Endothelial cell of umbilical vein (primary cell): ENCODE data around the gene FAM53B. TPM values are rescaled to one million over a fixed set of nuclear protein-coding genes. Genes with fewer than 3 reads are reported as not detected.

Experiments used
- BruUV-seq: library from RNA; stranded (reverse); fragments of 400-500 nt; replicated peaks from 2 replicates; lab custom pipeline; 2021; lab: Mats Ljungman, UMichigan
- CTCF ChIA-PET: fragments of 300-600, 350-600 bp; sonication (Branson Sonifier 250); formaldehyde crosslinking; loops from one replicate; lab custom pipeline; 2021; ENCODE audit warnings: antibody characterized with exemption, inconsistent platforms; lab: Charles Lee
- POLR2A ChIA-PET: fragments of 300-600, 350-600 bp; sonication (Branson Sonifier 250); formaldehyde crosslinking; loops from one replicate; lab custom pipeline; 2021; ENCODE audit warnings: antibody characterized with exemption, inconsistent platforms; lab: Charles Lee
- DNase-seq: peaks from one replicate; pipeline ENCODE4 v3.0.0-alpha.2; 2011; ENCODE audit warnings: low read depth, low spot score
- FAIRE-seq: peaks from 2 replicates; lab custom pipeline; 2011; peaks lifted over from hg19 to GRCh38; lab: Jason Lieb, UNC
- H2AFZ ChIP-seq: 2 replicates; pipeline ENCODE4 v1.6.0; 2012; ENCODE audit warnings: low read depth, low read length, control low read depth, inconsistent platforms
- H3K27ac ChIP-seq: 2 replicates; pipeline ENCODE4 v1.5.1; 2011; ENCODE audit warnings: low read depth, mild to moderate bottlenecking, control low read depth, low read length, moderate library complexity; ENCODE audit not compliant: insufficient read depth
- H3K27me3 ChIP-seq, 2 experiments: 2 replicates each; pipeline versions ENCODE4 v1.6.0 to v1.6.1; 2011; ENCODE audit warnings: low read length in 2 of 2, mixed read lengths in 1 of 2; ENCODE audit not compliant: control insufficient read depth in 2 of 2, insufficient read depth in 2 of 2
- H3K36me3 ChIP-seq, 2 experiments: 2 replicates in 1 of 2; 3 replicates in 1 of 2; pipeline ENCODE4 v1.5.1; 2011; ENCODE audit warnings: low read length in 2 of 2, mild to moderate bottlenecking in 1 of 2, moderate library complexity in 1 of 2; ENCODE audit not compliant: control insufficient read depth in 2 of 2, insufficient read depth in 2 of 2; ENCODE audit errors: extremely low read depth in 1 of 2
- H3K4me1 ChIP-seq: 3 replicates; pipeline ENCODE4 v1.5.1; 2011; ENCODE audit warnings: mild to moderate bottlenecking, low read length; ENCODE audit not compliant: control insufficient read depth, insufficient read depth; ENCODE audit errors: extremely low read depth
- H3K4me2 ChIP-seq: 2 replicates; pipeline ENCODE4 v1.6.1; 2011; ENCODE audit warnings: low read length, control low read depth, mixed read lengths; ENCODE audit not compliant: insufficient read depth
- H3K4me3 ChIP-seq, 3 experiments: fragments of 200-600 bp in 1 of 3; sonication (generic), shearing (Covaris generic) in 1 of 3; replicated peaks in 1 of 3; 2 replicates each; pipeline ENCODE4 v1.5.1; 2011 to 2016; ENCODE audit warnings: control low read depth in 3 of 3, low read length in 3 of 3, mild to moderate bottlenecking in 2 of 3, inconsistent platforms in 1 of 3, low read depth in 1 of 3, moderate library complexity in 1 of 3; ENCODE audit not compliant: insufficient read depth in 1 of 3
- H3K79me2 ChIP-seq: 2 replicates; pipeline ENCODE4 v1.6.0; 2012; ENCODE audit warnings: low read length, inconsistent platforms; ENCODE audit not compliant: control insufficient read depth, insufficient read depth
- H3K9ac ChIP-seq: replicated peaks from 2 replicates; pipeline ENCODE3; 2011; ENCODE audit warnings: low read length, control low read depth; ENCODE audit not compliant: insufficient read depth; ENCODE audit errors: extremely low read depth
- H3K9me1 ChIP-seq: replicated peaks from 3 replicates; pipeline ENCODE4 v1.6.0; 2011; ENCODE audit warnings: mild to moderate bottlenecking, low read length; ENCODE audit not compliant: control insufficient read depth, insufficient read depth; ENCODE audit errors: extremely low read depth
- H3K9me3 ChIP-seq: replicated peaks from 2 replicates; pipeline ENCODE4 v1.5.1; 2012; ENCODE audit warnings: low read length, inconsistent platforms; ENCODE audit not compliant: control insufficient read depth, insufficient read depth
- H4K20me1 ChIP-seq: replicated peaks from 2 replicates; pipeline ENCODE3; 2011; ENCODE audit warnings: mild to moderate bottlenecking, low read length; ENCODE audit not compliant: control insufficient read depth, insufficient read depth; ENCODE audit errors: extremely low read depth
- CTCF ChIP-seq, 2 donors: IDR thresholded peaks; 1 replicate in 1 of 2; 2 replicates in 1 of 2; pipeline ENCODE4 v1.5.1; 2011; ENCODE audit warnings: low read length in 2 of 2, mild to moderate bottlenecking in 2 of 2, moderate library complexity in 2 of 2, control low read depth in 1 of 2, inconsistent platforms in 1 of 2, low read depth in 1 of 2; ENCODE audit not compliant: insufficient read depth in 1 of 2; ENCODE audit errors: extremely low read depth in 1 of 2
- EZH2 ChIP-seq: IDR thresholded peaks from 2 replicates; pipeline ENCODE4 v1.6.1; 2012; ENCODE audit warnings: borderline replicate concordance, low read depth, mild to moderate bottlenecking, moderate library complexity, low read length, inconsistent platforms; ENCODE audit not compliant: severe bottlenecking
- FOS ChIP-seq: IDR thresholded peaks from 2 replicates; pipeline ENCODE4 v1.6.1; 2011; ENCODE audit warnings: mild to moderate bottlenecking, low read length, moderate library complexity, borderline replicate concordance; ENCODE audit not compliant: insufficient read depth
- GATA2 ChIP-seq: IDR thresholded peaks from 2 replicates; pipeline ENCODE4 v1.7.0; 2011; ENCODE audit warnings: low read depth, mild to moderate bottlenecking, moderate library complexity, mixed read lengths, low read length; ENCODE audit not compliant: insufficient read length, insufficient read depth
- JUN ChIP-seq: IDR thresholded peaks from 2 replicates; pipeline ENCODE4 v1.6.1; 2011; ENCODE audit warnings: borderline replicate concordance, low read depth; ENCODE audit not compliant: insufficient read length, insufficient read depth
- MAX ChIP-seq: IDR thresholded peaks from 2 replicates; pipeline ENCODE4 v1.6.1; 2011; ENCODE audit not compliant: insufficient read depth, insufficient read length
- MYC ChIP-seq: IDR thresholded peaks from one replicate; pipeline ENCODE4 v1.6.1; 2011; ENCODE audit warnings: mild to moderate bottlenecking, low read depth, low read length
- POLR2A ChIP-seq: IDR thresholded peaks from 2 replicates; pipeline ENCODE4 v1.6.1; 2012; ENCODE audit warnings: low read depth, mild to moderate bottlenecking, control low read depth, low read length
- POLR2AphosphoS5 ChIP-seq: IDR thresholded peaks from 2 replicates; pipeline ENCODE4 v1.6.1; 2012; ENCODE audit warnings: low read depth, mild to moderate bottlenecking, control low read depth, low read length, moderate library complexity; ENCODE audit not compliant: insufficient read depth
- dilution Hi-C: fragments of 300-500 bp; cut with MboI; formaldehyde crosslinking; loops from one replicate; pipeline ENCODE4 v1.15.0; 2019; ENCODE audit warnings: low sequenced_read_pairs; ENCODE audit not compliant: extremely low pct_ligation_motif_present
- intact Hi-C: fragments of 100-400 bp; cut with micrococcal nuclease; formaldehyde crosslinking; loops from one replicate; pipeline ENCODE4 v1.10.0; 2022
- polyA plus RNA-seq, 4 experiments: library from polyadenylated mRNA; depleted of rRNA in 3 of 4; stranded (reverse) in 3 of 4; unstranded in 1 of 4; fragments of >200 nt; gene quantifications; 2 replicates each; pipeline versions ENCODE4 v1.2.1 to v1.2.3, GENCODE V29; 2011 to 2012; ENCODE audit warnings: missing spikeins in 1 of 4
- total RNA-seq: library from RNA; stranded (reverse); gene quantifications from 2 replicates; pipeline ENCODE4 v1.2.3, GENCODE V29; 2021

FAM53B gene
- total and polyA plus RNA-seq, 2 donors (not counting 3 experiments of a cell fraction or from before 2014, with no cell fraction given) = 8.5 to 21.1 TPM

GRCh38 chr10:124688889-124689670, 55.1 kb downstream of the FAM53B start:
- Histone ChIP-seq H3K27ac (no peak overlapping the region), H3K4me1 (peaks cover 7% of the 10 kb centered on the region), H3K36me3 (peaks cover 0 to 6% of the 10 kb centered on the region in 2 experiments), H3K9me1 (no peaks in the 10 kb centered on the region), H3K9ac (no peak overlapping the region), H3K9me3 (no peaks in the 10 kb centered on the region), H3K27me3 (no peaks in the 10 kb centered on the region), H2AFZ (no peak overlapping the region), H3K4me2 (no peak overlapping the region), H3K4me3 (no peak overlapping the region), H4K20me1 (no peaks in the 10 kb centered on the region), H3K79me2 (no peaks in the 10 kb centered on the region)
- dilution Hi-C loops (no loop called here), intact Hi-C loops (no loop called here)
- DNase-seq = no peak
- no TSS peak for BruUV-seq
- TF ChIP-seq EZH2 = no peak
- no peak for TF ChIP-seq FOS
- no peak for TF ChIP-seq MYC
- no peak for FAIRE-seq
- ChIA-PET CTCF (interaction anchor here (1.1 to 2.4 kb wide), 3 partner anchors 8 to 52 kb away, joined by 3 to 10 read pairs (median 10); no protein-coding TSS in a partner anchor), POLR2A (no interaction called here)

GRCh38 chr10:124688386-124688785, 55.8 kb downstream of the FAM53B start:
- Histone ChIP-seq H3K27ac (no peak overlapping the region), H3K79me2 (no peaks in the 10 kb centered on the region), H4K20me1 (no peaks in the 10 kb centered on the region), H3K36me3 (peaks cover 0 to 4% of the 10 kb centered on the region in 2 experiments), H3K9ac (no peak overlapping the region), H3K9me3 (no peaks in the 10 kb centered on the region), H3K4me2 (no peak overlapping the region), H3K4me3 (no peak overlapping the region), H3K9me1 (no peaks in the 10 kb centered on the region), H2AFZ (no peak overlapping the region), H3K27me3 (no peaks in the 10 kb centered on the region), H3K4me1 (peaks cover 7% of the 10 kb centered on the region)
- BruUV-seq = no TSS peak
- ChIA-PET POLR2A (no interaction called here), CTCF (interaction anchor here (0.7 to 2.4 kb wide), 5 partner anchors 13 to 79 kb away, joined by 4 to 10 read pairs (median 4); no protein-coding TSS in a partner anchor)
- no peak for TF ChIP-seq JUN
- no peak for TF ChIP-seq MAX
- no peak for TF ChIP-seq CTCF (IDR thresholded peaks at IDR 0.05; ENCODE audit: extremely low read depth in 1 of 2, insufficient read depth in 1 of 2, low read depth in 1 of 2, low read length in 2 of 2)
- TF ChIP-seq EZH2 = no peak
- TF ChIP-seq FOS = no peak
- no peak for TF ChIP-seq MYC
- TF ChIP-seq POLR2AphosphoS5 = no peak
- TF ChIP-seq POLR2A = no peak
- no peak for TF ChIP-seq GATA2
- intact Hi-C loops = no loop called here
- FAIRE-seq (no peak), DNase-seq (no peak)
- dilution Hi-C loops = no loop called here
